HepG2 (cell line): Measurements from ENCODE around the gene ZBTB2. TPM values are rescaled to one million over a fixed set of nuclear protein-coding genes. Genes with fewer than 3 reads are reported as not detected.
A peak's percentile ranks its signal among the peaks of the same experiment; 100 is the strongest.

Experiments
- ATAC-seq: fragments of 200-7000 bp; cut with Tn5 transposase; 3 replicates; pipeline ENCODE4 v1.9.1; 2020; ENCODE audit warnings: mild to moderate bottlenecking, moderate library complexity
- BruUV-seq: library from RNA; stranded (reverse); fragments of 400-500 nt; replicated peaks from 2 replicates; lab custom pipeline; 2021; lab: Mats Ljungman, UMichigan
- CTCF ChIA-PET: fragments of 300-600 bp; formaldehyde crosslinking; extraction: SDS; loops from one replicate; lab custom pipeline; 2021; ENCODE audit warnings: low total read pairs, inconsistent platforms, low intra/inter-chr PET ratio; lab: Yijun Ruan, JAX
- POLR2A ChIA-PET: fragments of 350-600 bp; sonication (Branson Sonifier 250); formaldehyde crosslinking; loops from one replicate; lab custom pipeline; 2020; ENCODE audit warnings: antibody characterized with exemption, inconsistent platforms; lab: Yijun Ruan, JAX
- DNase-seq: peaks from one replicate; pipeline ENCODE4 v3.0.0-alpha.2; 2015; ENCODE audit warnings: low spot score
- FAIRE-seq: peaks from 3 replicates; lab custom pipeline; 2011; peaks lifted over from hg19 to GRCh38; lab: Jason Lieb, UNC
- H2AFZ ChIP-seq: one replicate; pipeline ENCODE4 v1.6.1; 2011; ENCODE audit warnings: low read length, inconsistent platforms
- H3K27ac ChIP-seq: fragments of 300-600 bp; 3 replicates; pipeline ENCODE4 v1.8.0; 2011; ENCODE audit warnings: mixed run types, mild to moderate bottlenecking, mixed read lengths, low read length, inconsistent platforms; ENCODE audit not compliant: insufficient read depth; ENCODE audit errors: extremely low read length
- H3K27me3 ChIP-seq, 2 experiments: fragments of 200-600 bp in 1 of 2; 2 replicates in 1 of 2; 3 replicates in 1 of 2; pipeline versions ENCODE4 v1.6.0 to v1.8.0; 2011; ENCODE audit warnings: low read length in 2 of 2, mild to moderate bottlenecking in 2 of 2, moderate library complexity in 2 of 2, inconsistent platforms in 1 of 2; ENCODE audit not compliant: insufficient read depth in 2 of 2, control insufficient read depth in 1 of 2
- H3K36me3 ChIP-seq, 2 experiments: fragments of 200-600 bp in 1 of 2; replicated peaks in 1 of 2; 2 replicates in 1 of 2; 3 replicates in 1 of 2; pipeline versions ENCODE4 v1.5.1 to v1.8.0; 2011; ENCODE audit warnings: low read length in 2 of 2, inconsistent platforms in 1 of 2; ENCODE audit not compliant: insufficient read depth in 2 of 2, control insufficient read depth in 1 of 2
- H3K4me1 ChIP-seq: 2 replicates; pipeline ENCODE4 v1.5.1; 2012; ENCODE audit warnings: low read length, inconsistent platforms; ENCODE audit not compliant: insufficient read depth
- H3K4me2 ChIP-seq: 2 replicates; pipeline ENCODE4 v1.6.0; 2011; ENCODE audit warnings: low read depth, low read length, inconsistent platforms
- H3K4me3 ChIP-seq, 3 experiments: fragments of 200-600 bp in 1 of 3; sonication (generic), shearing (Covaris generic) in 1 of 3; replicated peaks in 1 of 3; 2 replicates each; pipeline ENCODE4 v1.5.1; 2011 to 2016; ENCODE audit warnings: low read length in 3 of 3, inconsistent platforms in 2 of 3, low read depth in 2 of 3, mild to moderate bottlenecking in 2 of 3, control low read depth in 1 of 3, mixed read lengths in 1 of 3; ENCODE audit not compliant: insufficient read depth in 1 of 3
- H3K79me2 ChIP-seq: one replicate; pipeline ENCODE4 v1.6.1; 2011; ENCODE audit warnings: low read length, inconsistent platforms; ENCODE audit not compliant: insufficient read depth
- H3K9ac ChIP-seq: 2 replicates; pipeline ENCODE4 v1.6.0; 2011; ENCODE audit warnings: mild to moderate bottlenecking, low read depth, low read length, inconsistent platforms; ENCODE audit not compliant: insufficient read depth
- H3K9me3 ChIP-seq: 2 replicates; pipeline ENCODE4 v1.5.1; 2012; ENCODE audit warnings: mild to moderate bottlenecking, low read length
- H4K20me1 ChIP-seq: 2 replicates; pipeline ENCODE4 v1.6.0; 2011; ENCODE audit warnings: inconsistent platforms, mild to moderate bottlenecking, low read length, moderate library complexity; ENCODE audit not compliant: insufficient read depth
- ETV6 ChIP-seq: sonication (generic); formaldehyde crosslinking; conservative IDR thresholded peaks from 2 replicates; pipeline ENCODE4 v1.4.0; 2020; ENCODE audit warnings: missing genetic modification reagents
- FOXO4 ChIP-seq: sonication (generic); formaldehyde crosslinking; conservative IDR thresholded peaks from 2 replicates; pipeline ENCODE4 v1.8.1; 2023; ENCODE audit warnings: missing genetic modification reagents
- HMG20A ChIP-seq: IDR thresholded peaks from 2 replicates; pipeline ENCODE4 v1.6.1; 2016; ENCODE audit warnings: borderline replicate concordance
- LCORL ChIP-seq, 2 experiments: fragments of 450-650 bp in 1 of 2; sonication (generic) in 1 of 2; formaldehyde crosslinking in 1 of 2; IDR thresholded peaks; 2 replicates each; pipeline versions ENCODE4 v1.5.0 to v1.6.1; 2017 to 2020; ENCODE audit warnings: antibody characterized with exemption in 1 of 2, missing genetic modification reagents in 1 of 2
- MAFK ChIP-seq, 2 experiments: IDR thresholded peaks in 1 of 2; conservative IDR thresholded peaks in 1 of 2; 2 replicates each; pipeline ENCODE4 v1.6.1; 2011; ENCODE audit warnings: improper control_type of control experiment in 2 of 2, low read length in 2 of 2
- MIER2 ChIP-seq: IDR thresholded peaks from 2 replicates; pipeline ENCODE4 v1.6.1; 2016; ENCODE audit warnings: missing biosample characterization, missing genetic modification reagents
- MXI1 ChIP-seq: IDR thresholded peaks from 3 replicates; pipeline ENCODE4 v1.6.1; 2012; ENCODE audit warnings: low read depth, low read length, inconsistent platforms, borderline replicate concordance
- TCF7L2 ChIP-seq: IDR thresholded peaks from 2 replicates; pipeline ENCODE4 v1.6.1; 2011; ENCODE audit warnings: mild to moderate bottlenecking, low read depth, low read length, moderate library complexity
- ZBTB26 ChIP-seq: IDR thresholded peaks from 2 replicates; pipeline ENCODE4 v1.6.1; 2016; ENCODE audit warnings: missing compliant biosample characterization, missing genetic modification reagents, borderline replicate concordance
- ZBTB39 ChIP-seq: sonication (generic); formaldehyde crosslinking; IDR thresholded peaks from 2 replicates; pipeline ENCODE4 v1.5.0; 2020; ENCODE audit warnings: missing genetic modification reagents
- ZFP90 ChIP-seq: sonication (generic); formaldehyde crosslinking; IDR thresholded peaks from 2 replicates; pipeline ENCODE4 v1.8.0; 2022; ENCODE audit warnings: missing genetic modification reagents, mild to moderate bottlenecking, inconsistent platforms, borderline replicate concordance
- ZNF121 ChIP-seq: sonication (generic); formaldehyde crosslinking; IDR thresholded peaks from 2 replicates; pipeline ENCODE4 v1.5.0; 2020; ENCODE audit warnings: mild to moderate bottlenecking, missing genetic modification reagents
- ZNF777 ChIP-seq: sonication (generic); formaldehyde crosslinking; IDR thresholded peaks from 2 replicates; pipeline ENCODE4 v1.4.0; 2020; ENCODE audit warnings: missing genetic modification reagents
- ZSCAN22 ChIP-seq: sonication (generic); formaldehyde crosslinking; IDR thresholded peaks from 2 replicates; pipeline ENCODE4 v1.4.0; 2020; ENCODE audit warnings: mild to moderate bottlenecking, missing genetic modification reagents
- WGBS: methylation state at CpG from one replicate; pipeline ENCODE4 v1.1.6; 2017; ENCODE audit warnings: low lambda C conversion rate; 5-methylcytosine and 5-hydroxymethylcytosine counted together
- in situ Hi-C: cut with HindIII; loops from 2 replicates; pipeline ENCODE4 v1.10.0; 2017; ENCODE audit warnings: low pct_unique_long_range_greater_than_20kb; ENCODE audit not compliant: extremely low pct_ligation_motif_present
- intact Hi-C: fragments of 100-400 bp; cut with micrococcal nuclease; formaldehyde crosslinking; loops from one replicate; pipeline ENCODE4 v1.10.0; 2022; ENCODE audit not compliant: unreplicated experiment
- polyA plus RNA-seq, 8 experiments: library from polyadenylated mRNA; depleted of rRNA in 3 of 8; stranded (reverse) in 7 of 8; unstranded in 1 of 8; fragments of >200 nt; fragmentation: Illumina TruSeq in 4 of 8; extraction: Trizol in 4 of 8; gene quantifications; 2 replicates each; pipeline versions ENCODE4 v1.2.1 to v1.2.3, GENCODE V29; 2011 to 2016; ENCODE audit warnings: low read depth in 4 of 8, missing spikeins in 1 of 8, mixed read lengths in 1 of 8; ENCODE audit not compliant: insufficient read depth in 1 of 8
- total RNA-seq, 5 experiments: library from RNA; depleted of rRNA; stranded (reverse); fragments of >200 nt; fragmentation: Illumina TruSeq; extraction: Trizol; gene quantifications; 2 replicates each; pipeline ENCODE4 v1.2.3, GENCODE V29; 2016; ENCODE audit warnings: low read depth in 1 of 5
- TF ChIP-seq, protein P1 (sequence below): sonication (generic); formaldehyde crosslinking; conservative IDR thresholded peaks from 2 replicates; pipeline ENCODE4 v1.5.0; 2020; ENCODE audit warnings: missing genetic modification reagents

Gene ZBTB2
- total and polyA plus RNA-seq, 2 of the 13 experiments (the other 11 are each of a cell fraction or from before 2014, with no cell fraction given) = 15.4 to 22.8 TPM

- TF ChIP-seq, protein P1, sequence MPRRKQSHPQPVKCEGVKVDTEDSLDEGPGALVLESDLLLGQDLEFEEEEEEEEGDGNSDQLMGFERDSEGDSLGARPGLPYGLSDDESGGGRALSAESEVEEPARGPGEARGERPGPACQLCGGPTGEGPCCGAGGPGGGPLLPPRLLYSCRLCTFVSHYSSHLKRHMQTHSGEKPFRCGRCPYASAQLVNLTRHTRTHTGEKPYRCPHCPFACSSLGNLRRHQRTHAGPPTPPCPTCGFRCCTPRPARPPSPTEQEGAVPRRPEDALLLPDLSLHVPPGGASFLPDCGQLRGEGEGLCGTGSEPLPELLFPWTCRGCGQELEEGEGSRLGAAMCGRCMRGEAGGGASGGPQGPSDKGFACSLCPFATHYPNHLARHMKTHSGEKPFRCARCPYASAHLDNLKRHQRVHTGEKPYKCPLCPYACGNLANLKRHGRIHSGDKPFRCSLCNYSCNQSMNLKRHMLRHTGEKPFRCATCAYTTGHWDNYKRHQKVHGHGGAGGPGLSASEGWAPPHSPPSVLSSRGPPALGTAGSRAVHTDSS (CRISPR knock-in tag) = no peak
- TF ChIP-seq ZNF777 (CRISPR knock-in tag) (no peak), MAFK (conservative IDR thresholded peaks at IDR 0.05 in 1 of 2, IDR thresholded peaks at IDR 0.05 in 1 of 2; ENCODE audit: low read length in 2 of 2) (peak; percentile 65 to 74), MIER2 (CRISPR knock-in tag) (no peak)
- TF ChIP-seq, all 625 proteins: peak for 2
Observed at GRCh38 chr6:151381722-151382121, 9.6 kb downstream of the ZBTB2 start (continued).

- H3K4me1 ChIP-seq = peaks cover 25% of the 10 kb centered on the region
- H3K27me3 ChIP-seq = no peaks in the 10 kb centered on the region
- H3K9ac ChIP-seq = no peak overlapping the region
- in situ Hi-C loops (no loop called here), intact Hi-C loops (no loop called here)
- DNase-seq = no peak
- no peak overlapping the region for H2AFZ ChIP-seq
- no peak overlapping the region for H3K27ac ChIP-seq
- BruUV-seq = no TSS peak
- no peaks in the 10 kb centered on the region for H3K9me3 ChIP-seq
- H3K36me3 ChIP-seq = no peaks in the 10 kb centered on the region; a peak in 1 of 5 replicates
- ChIA-PET CTCF (no interaction called here), POLR2A (no interaction called here)
- H3K4me3 ChIP-seq = no peak overlapping the region
- no peak for TF ChIP-seq HMG20A (CRISPR knock-in tag)
- no peak for TF ChIP-seq FOXO4 (CRISPR knock-in tag)
- TF ChIP-seq ZBTB39 (CRISPR knock-in tag) = no peak
- no peak for TF ChIP-seq ZNF121 (CRISPR knock-in tag)
- TF ChIP-seq ZBTB26 (CRISPR knock-in tag) = no peak
- TF ChIP-seq ZSCAN22 = no peak
- TF ChIP-seq ETV6 (CRISPR knock-in tag) = no peak
- TF ChIP-seq LCORL (IDR thresholded peaks at IDR 0.05) = no peak
- no peak for TF ChIP-seq LCORL (CRISPR knock-in tag; IDR thresholded peaks at IDR 0.05)
- no peak for TF ChIP-seq MXI1
- TF ChIP-seq TCF7L2 = no peak
- TF ChIP-seq ZFP90 = no peak
- WGBS = 100% methylated on average over 1 of the region's 1 CpG
- H3K79me2 ChIP-seq = peaks cover 83% of the 10 kb centered on the region
- no peak for FAIRE-seq
- no peak for ATAC-seq
- H3K4me2 ChIP-seq = no peak overlapping the region
- H4K20me1 ChIP-seq = no peaks in the 10 kb centered on the region
Observed at GRCh38 chr6:151380848-151381205, 10.5 kb downstream of the ZBTB2 start.
